Coronary artery (tissue), 2 donors: ENCODE measurements around the gene FUT3.

Source experiments
- DNase-seq: peaks from one replicate; pipeline ENCODE4 v3.0.0-alpha.2; 2017; ENCODE audit warnings: low spot score
- H3K27ac ChIP-seq, 2 donors: fragments of 200-600 bp; sonication (generic); one replicate each; pipeline ENCODE4 v1.5.1; 2016 to 2019
- H3K4me3 ChIP-seq: fragments of 200-600 bp; sonication (generic); 2 replicates; pipeline ENCODE4 v1.5.1; 2016; ENCODE audit warnings: mild to moderate bottlenecking, moderate library complexity
- TF ChIP-seq, protein P1 (sequence below): fragments of 200-600 bp; sonication (generic); IDR thresholded peaks from one replicate; pipeline ENCODE4 v1.5.1; 2019; ENCODE audit warnings: antibody characterized with exemption

FUT3 gene

GRCh38 chr19:5806133-5806489 is 45.1 kb downstream of the FUT3 start:
- TF ChIP-seq, protein P1, sequence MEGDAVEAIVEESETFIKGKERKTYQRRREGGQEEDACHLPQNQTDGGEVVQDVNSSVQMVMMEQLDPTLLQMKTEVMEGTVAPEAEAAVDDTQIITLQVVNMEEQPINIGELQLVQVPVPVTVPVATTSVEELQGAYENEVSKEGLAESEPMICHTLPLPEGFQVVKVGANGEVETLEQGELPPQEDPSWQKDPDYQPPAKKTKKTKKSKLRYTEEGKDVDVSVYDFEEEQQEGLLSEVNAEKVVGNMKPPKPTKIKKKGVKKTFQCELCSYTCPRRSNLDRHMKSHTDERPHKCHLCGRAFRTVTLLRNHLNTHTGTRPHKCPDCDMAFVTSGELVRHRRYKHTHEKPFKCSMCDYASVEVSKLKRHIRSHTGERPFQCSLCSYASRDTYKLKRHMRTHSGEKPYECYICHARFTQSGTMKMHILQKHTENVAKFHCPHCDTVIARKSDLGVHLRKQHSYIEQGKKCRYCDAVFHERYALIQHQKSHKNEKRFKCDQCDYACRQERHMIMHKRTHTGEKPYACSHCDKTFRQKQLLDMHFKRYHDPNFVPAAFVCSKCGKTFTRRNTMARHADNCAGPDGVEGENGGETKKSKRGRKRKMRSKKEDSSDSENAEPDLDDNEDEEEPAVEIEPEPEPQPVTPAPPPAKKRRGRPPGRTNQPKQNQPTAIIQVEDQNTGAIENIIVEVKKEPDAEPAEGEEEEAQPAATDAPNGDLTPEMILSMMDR: peak; percentile 5
- no peak for DNase-seq
- Histone ChIP-seq H3K4me3 (no peak overlapping the region), H3K27ac (no peak overlapping the region)

- TF ChIP-seq, protein P1: peak; percentile 23
- Histone ChIP-seq H3K4me3 (peak overlapping the region; percentile 53), H3K27ac (no peak overlapping the region)
- no peak for DNase-seq
These were observed 45.7 kb downstream of the FUT3 start for GRCh38 chr19:5805462-5806132.

GRCh38 chr19:5804516-5805461 is 46.5 kb downstream of the FUT3 start, which contains the start of gene NRTN:
Gene NRTN, plus strand, starts transcription at chr19:5805067. Its CDS starts 19,099 bp downstream, at chr19:5824166.
- no peak for DNase-seq
- TF ChIP-seq, protein P1: no peak
- Histone ChIP-seq H3K4me3 (peak within 1 kb of the TSS; percentile 60), H3K27ac (no peak within 1 kb of the TSS)

DNA sequence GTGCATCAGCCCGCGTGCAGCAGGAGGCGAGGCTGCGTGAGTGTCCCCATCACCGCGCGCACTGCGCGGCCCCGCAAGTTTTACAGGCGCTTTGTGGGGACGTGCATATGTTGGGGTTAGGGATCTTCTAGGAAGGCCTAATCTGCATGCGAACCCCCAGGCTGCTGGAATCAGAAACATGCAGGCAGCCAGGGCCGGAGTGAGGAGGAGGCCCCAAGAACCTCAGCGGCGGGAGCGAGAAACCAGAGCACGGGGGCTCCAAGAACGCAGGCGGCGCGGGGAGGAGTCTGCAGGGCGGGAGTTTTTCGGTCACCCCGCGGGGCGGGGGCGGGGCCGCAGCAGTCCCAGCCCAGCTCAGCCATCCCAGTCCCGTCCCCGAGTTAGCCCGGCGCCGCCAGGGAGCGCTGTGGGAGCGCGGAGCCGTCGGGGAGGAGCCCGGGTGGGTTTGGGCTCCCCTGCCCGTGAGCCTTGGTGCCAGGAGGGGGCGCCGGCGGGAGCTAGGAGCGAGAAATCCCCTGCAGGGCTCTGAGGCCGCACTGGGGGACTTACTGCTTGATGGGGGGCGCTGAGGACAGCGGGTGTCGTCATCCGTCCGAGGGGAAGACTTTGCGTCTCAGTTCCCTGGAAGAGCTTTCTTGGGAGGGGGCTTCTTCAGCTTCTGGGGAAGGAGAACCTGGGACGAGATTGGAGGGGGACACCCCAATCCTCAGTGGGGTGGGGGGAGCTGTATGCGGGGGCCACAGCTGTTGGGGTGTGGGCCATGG is 47.3 kb downstream of the FUT3 start:
- Histone ChIP-seq H3K4me3 (peak overlapping the region; percentile 60), H3K27ac (no peak overlapping the region)
- TF ChIP-seq, protein P1: peak; percentile 61
- no peak for DNase-seq

DNA sequence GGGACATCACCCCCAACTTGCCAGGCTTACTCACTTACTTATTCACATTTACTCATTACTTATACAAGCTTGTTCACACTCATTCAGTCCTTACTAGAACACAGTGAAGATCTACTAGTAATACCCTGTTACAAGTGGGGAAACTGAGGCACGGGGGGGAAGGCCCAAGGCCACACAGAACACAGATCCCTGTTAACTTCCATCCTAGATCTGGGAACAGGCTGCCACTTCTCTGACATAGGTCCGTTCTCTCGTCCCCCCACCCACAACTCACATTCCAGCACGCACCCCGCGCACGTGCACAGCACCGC is 47.9 kb downstream of the FUT3 start:
- Histone ChIP-seq H3K4me3 (peak overlapping the region; percentile 60), H3K27ac (no peak overlapping the region)
- no peak for DNase-seq
- TF ChIP-seq, protein P1: no peak

GRCh38 chr19:5801796-5802619 is 49.2 kb downstream of the FUT3 start:
- no peak overlapping the region for H3K27ac ChIP-seq
- no peak overlapping the region for H3K4me3 ChIP-seq
- TF ChIP-seq, protein P1: no peak
- DNase-seq: no peak
